ENCODE results near the gene CYP27A1. TPM values are rescaled to one million over a fixed set of nuclear protein-coding genes. Genes with fewer than 3 reads are reported as not detected.

The CYP27A1 gene
- total RNA-seq, 1 donor from 2014 or later, result 6.7 TPM

DNA sequence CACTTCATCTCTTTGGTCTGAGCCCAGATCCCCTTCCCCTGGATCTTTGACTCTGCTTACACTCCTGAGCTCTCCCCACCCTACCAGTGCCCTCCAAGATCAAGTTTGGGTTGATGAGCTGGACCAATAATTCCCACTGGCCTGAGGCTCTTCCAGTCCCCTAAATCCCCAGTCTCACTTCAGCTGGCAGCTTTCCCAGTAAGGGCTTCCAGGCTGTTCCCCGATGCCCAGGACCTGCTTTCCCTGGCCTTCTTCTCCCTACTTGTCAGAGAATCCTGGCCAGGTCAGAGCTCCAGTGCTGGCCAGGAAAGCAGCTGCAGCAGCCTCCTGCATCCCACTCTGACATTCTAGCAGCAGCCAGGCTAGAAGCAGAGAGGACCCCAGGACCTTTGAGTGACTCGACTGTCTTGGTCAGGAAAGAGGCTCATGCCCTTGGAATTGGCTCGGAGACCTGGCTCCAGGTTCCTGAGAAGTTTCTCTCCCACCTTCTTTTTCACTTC lies 81.1 kb downstream of the CYP27A1 start:
- TF ChIP-seq, protein P1, sequence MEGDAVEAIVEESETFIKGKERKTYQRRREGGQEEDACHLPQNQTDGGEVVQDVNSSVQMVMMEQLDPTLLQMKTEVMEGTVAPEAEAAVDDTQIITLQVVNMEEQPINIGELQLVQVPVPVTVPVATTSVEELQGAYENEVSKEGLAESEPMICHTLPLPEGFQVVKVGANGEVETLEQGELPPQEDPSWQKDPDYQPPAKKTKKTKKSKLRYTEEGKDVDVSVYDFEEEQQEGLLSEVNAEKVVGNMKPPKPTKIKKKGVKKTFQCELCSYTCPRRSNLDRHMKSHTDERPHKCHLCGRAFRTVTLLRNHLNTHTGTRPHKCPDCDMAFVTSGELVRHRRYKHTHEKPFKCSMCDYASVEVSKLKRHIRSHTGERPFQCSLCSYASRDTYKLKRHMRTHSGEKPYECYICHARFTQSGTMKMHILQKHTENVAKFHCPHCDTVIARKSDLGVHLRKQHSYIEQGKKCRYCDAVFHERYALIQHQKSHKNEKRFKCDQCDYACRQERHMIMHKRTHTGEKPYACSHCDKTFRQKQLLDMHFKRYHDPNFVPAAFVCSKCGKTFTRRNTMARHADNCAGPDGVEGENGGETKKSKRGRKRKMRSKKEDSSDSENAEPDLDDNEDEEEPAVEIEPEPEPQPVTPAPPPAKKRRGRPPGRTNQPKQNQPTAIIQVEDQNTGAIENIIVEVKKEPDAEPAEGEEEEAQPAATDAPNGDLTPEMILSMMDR (IDR thresholded peaks at IDR 0.05; ENCODE audit: borderline replicate concordance), result no peak
- H3K27me3 ChIP-seq (ENCODE audit: low read depth), result peaks cover 99% of the 10 kb centered on the region
- peaks cover 22% of the 10 kb centered on the region for H3K4me1 ChIP-seq
- H3K4me3 ChIP-seq, result no peak overlapping the region
- intact Hi-C loops (cut with micrococcal nuclease), result no loop called here
- H3K36me3 ChIP-seq, result no peaks in the 10 kb centered on the region
- DNase-seq, result no peak
- H3K27ac ChIP-seq (replicated peaks), result no peak overlapping the region
- no peaks in the 10 kb centered on the region for H3K9me3 ChIP-seq (replicated peaks)

Small RNA genes within 50 kb of the gene (microRNA-seq; reads per million reads assigned to microRNA genes)
- gene MIR9500, result not detected

Other genes with a start within 250 kb of the CYP27A1 start
- gene USP37, start 213.8 kb upstream of the CYP27A1 start, total RNA-seq, result 5.7 TPM
- gene CNOT9, start 213.3 kb upstream of the CYP27A1 start, total RNA-seq, result 18.9 TPM
- gene PLCD4, start 174.2 kb upstream of the CYP27A1 start, total RNA-seq, result 0.99 TPM
- gene ZNF142, start 122.5 kb upstream of the CYP27A1 start, total RNA-seq, result 19.9 TPM
- 48.6 TPM for gene BCS1L, start 122.5 kb upstream of the CYP27A1 start, total RNA-seq
- gene RNF25, start 110.1 kb upstream of the CYP27A1 start, total RNA-seq, result 14.7 TPM
- gene STK36, start 110.1 kb upstream of the CYP27A1 start, total RNA-seq, result 7.4 TPM
- 6.2 TPM for gene TTLL4, start 71.3 kb upstream of the CYP27A1 start, total RNA-seq
- gene PRKAG3, start 49.7 kb downstream of the CYP27A1 start, total RNA-seq, result 0.14 TPM
- gene WNT6, start 77.7 kb downstream of the CYP27A1 start, total RNA-seq, result 1.0 TPM
- not detected for gene WNT10A, start 98.7 kb downstream of the CYP27A1 start, total RNA-seq
- gene CDK5R2, start 177.5 kb downstream of the CYP27A1 start, total RNA-seq, result not detected
- gene FEV, start 203.0 kb downstream of the CYP27A1 start, total RNA-seq, result not detected
- not detected for gene CRYBA2, start 211.3 kb downstream of the CYP27A1 start, total RNA-seq